H9 (cell line): ENCODE results near the gene SLC25A15. TPM values are rescaled to one million over a fixed set of nuclear protein-coding genes. Genes with fewer than 3 reads are reported as not detected.

Experiments used
- DNase-seq: peaks from one replicate; pipeline ENCODE4 v3.0.0-alpha.2; 2017
- H2AFZ ChIP-seq: one replicate; pipeline ENCODE4 v1.6.1; 2013; ENCODE audit warnings: mild to moderate bottlenecking, low read length, control low read depth, moderate library complexity
- H2AK5ac ChIP-seq: 2 replicates; pipeline ENCODE4 v1.6.1; 2013; ENCODE audit warnings: low read length, control low read depth, mixed read lengths; ENCODE audit not compliant: insufficient read length
- H2BK120ac ChIP-seq: one replicate; pipeline ENCODE4 v1.6.1; 2013; ENCODE audit warnings: low read depth, mild to moderate bottlenecking, low read length, control low read depth, inconsistent platforms; ENCODE audit not compliant: poor library complexity, severe bottlenecking
- H2BK12ac ChIP-seq: 2 replicates; pipeline ENCODE4 v1.6.1; 2013; ENCODE audit warnings: low read length, control low read depth, mixed read lengths, low read depth; ENCODE audit not compliant: insufficient read length
- H2BK15ac ChIP-seq: 2 replicates; pipeline ENCODE4 v1.6.1; 2013; ENCODE audit warnings: low read depth, low read length, control low read depth
- H2BK20ac ChIP-seq: one replicate; pipeline ENCODE4 v1.6.1; 2013; ENCODE audit warnings: low read depth, mild to moderate bottlenecking, low read length, control low read depth, inconsistent platforms; ENCODE audit not compliant: poor library complexity, severe bottlenecking
- H2BK5ac ChIP-seq: 2 replicates; pipeline ENCODE4 v1.6.1; 2013; ENCODE audit warnings: low read length, control low read depth, mixed read lengths; ENCODE audit not compliant: insufficient read length
- H3K14ac ChIP-seq: 2 replicates; pipeline ENCODE4 v1.6.1; 2013; ENCODE audit warnings: low read length, control low read depth; ENCODE audit not compliant: insufficient read depth
- H3K18ac ChIP-seq: 2 replicates; pipeline ENCODE4 v1.6.1; 2013; ENCODE audit warnings: low read depth, mild to moderate bottlenecking, mixed read lengths, low read length, control low read depth; ENCODE audit not compliant: insufficient read length
- H3K23ac ChIP-seq: 2 replicates; pipeline ENCODE4 v1.6.1; 2013; ENCODE audit warnings: low read length, control low read depth, mixed read lengths, low read depth; ENCODE audit not compliant: insufficient read length
- H3K23me2 ChIP-seq: 2 replicates; pipeline ENCODE4 v1.6.1; 2013; ENCODE audit warnings: low read depth, mild to moderate bottlenecking, mixed read lengths, low read length, control low read depth; ENCODE audit not compliant: insufficient read length, poor library complexity, severe bottlenecking
- H3K27ac ChIP-seq: 2 replicates; pipeline ENCODE4 v1.5.1; 2013; ENCODE audit warnings: low read length, control low read depth, mixed read lengths, low read depth; ENCODE audit not compliant: insufficient read length
- H3K27me3 ChIP-seq: 2 replicates; pipeline ENCODE4 v1.6.1; 2013; ENCODE audit warnings: low read length, control low read depth, inconsistent platforms; ENCODE audit not compliant: insufficient read depth
- H3K4ac ChIP-seq: 2 replicates; pipeline ENCODE4 v1.6.1; 2013; ENCODE audit warnings: low read depth, mild to moderate bottlenecking, control low read depth, inconsistent platforms, low read length, moderate library complexity
- H3K4me1 ChIP-seq: 2 replicates; pipeline ENCODE4 v1.6.1; 2013; ENCODE audit warnings: low read length, control low read depth, inconsistent platforms; ENCODE audit not compliant: insufficient read depth
- H3K4me2 ChIP-seq: 2 replicates; pipeline ENCODE4 v1.6.1; 2013; ENCODE audit warnings: low read length, control low read depth, mixed read lengths; ENCODE audit not compliant: insufficient read length, insufficient read depth
- H3K56ac ChIP-seq: 2 replicates; pipeline ENCODE4 v1.6.1; 2013; ENCODE audit warnings: low read depth, mild to moderate bottlenecking, mixed read lengths, low read length, control low read depth; ENCODE audit not compliant: insufficient read length
- H3K79me1 ChIP-seq: 2 replicates; pipeline ENCODE4 v1.6.1; 2013; ENCODE audit warnings: low read depth, mild to moderate bottlenecking, moderate library complexity, low read length, control low read depth, inconsistent platforms; ENCODE audit not compliant: insufficient read depth, poor library complexity, severe bottlenecking
- H3K79me2 ChIP-seq: 2 replicates; pipeline ENCODE4 v1.6.1; 2013; ENCODE audit warnings: low read length, control low read depth, inconsistent platforms; ENCODE audit not compliant: insufficient read depth
- H3K9ac ChIP-seq: 2 replicates; pipeline ENCODE4 v1.6.1; 2013; ENCODE audit warnings: low read length, control low read depth, mixed read lengths; ENCODE audit not compliant: insufficient read length; ENCODE audit errors: extremely low read depth
- H3K9me3 ChIP-seq: one replicate; pipeline ENCODE4 v1.6.1; 2013; ENCODE audit warnings: low read depth, low read length, inconsistent platforms; ENCODE audit not compliant: control insufficient read depth
- H3T11ph ChIP-seq: one replicate; pipeline ENCODE4 v1.6.1; 2013; ENCODE audit warnings: mild to moderate bottlenecking, low read length, control low read depth, inconsistent platforms
- H4K20me1 ChIP-seq: one replicate; pipeline ENCODE4 v1.6.1; 2013; ENCODE audit not compliant: control insufficient read depth, insufficient read length, insufficient read depth
- H4K5ac ChIP-seq: 2 replicates; pipeline ENCODE4 v1.6.1; 2013; ENCODE audit warnings: low read depth, mild to moderate bottlenecking, mixed read lengths, low read length, control low read depth; ENCODE audit not compliant: insufficient read length
- H4K8ac ChIP-seq: replicated peaks from 2 replicates; pipeline ENCODE4 v1.6.1; 2013; ENCODE audit warnings: low read length, control low read depth, mixed read lengths, low read depth; ENCODE audit not compliant: insufficient read length
- H4K91ac ChIP-seq: 2 replicates; pipeline ENCODE4 v1.6.1; 2013; ENCODE audit warnings: low read depth, mild to moderate bottlenecking, moderate library complexity, mixed read lengths, low read length, control low read depth; ENCODE audit not compliant: insufficient read length
- H3K27ac Mint-ChIP-seq, 3 experiments: 2 replicates in 2 of 3; 3 replicates in 1 of 3; pipeline ENCODE4 v1.8.0; 2020 to 2021; ENCODE audit warnings: mixed read lengths in 3 of 3, mild to moderate bottlenecking in 1 of 3, moderate library complexity in 1 of 3
- H3K27me3 Mint-ChIP-seq: 2 replicates; pipeline ENCODE4 v1.8.0; 2021; ENCODE audit warnings: low read depth, mild to moderate bottlenecking, moderate library complexity, mixed read lengths
- H3K36me3 Mint-ChIP-seq, 3 experiments: 2 replicates in 2 of 3; 3 replicates in 1 of 3; pipeline ENCODE4 v1.8.0; 2020 to 2021; ENCODE audit warnings: low read depth in 3 of 3, mixed read lengths in 3 of 3; ENCODE audit not compliant: insufficient read depth in 1 of 3
- H3K4me1 Mint-ChIP-seq, 2 experiments: 2 replicates each; pipeline ENCODE4 v1.8.0; 2020; ENCODE audit warnings: mixed read lengths in 2 of 2
- H3K4me3 Mint-ChIP-seq, 2 experiments: 2 replicates in 1 of 2; 3 replicates in 1 of 2; pipeline ENCODE4 v1.8.0; 2020 to 2021; ENCODE audit warnings: mild to moderate bottlenecking in 2 of 2, mixed read lengths in 2 of 2, moderate library complexity in 1 of 2
- H3K9me3 Mint-ChIP-seq, 2 experiments: 2 replicates in 1 of 2; 3 replicates in 1 of 2; pipeline ENCODE4 v1.8.0; 2020; ENCODE audit warnings: mild to moderate bottlenecking in 2 of 2, mixed read lengths in 2 of 2, moderate library complexity in 1 of 2
- WGBS: extraction: QIAGEN DNeasy Blood & Tissue Kit; methylation state at CpG from one replicate; pipeline ENCODE4 v1.1.7; 2013; ENCODE audit warnings: missing lambda C conversion rate, low lambda C conversion rate, mixed read lengths; ENCODE audit not compliant: insufficient read length; ENCODE audit errors: extremely low coverage; 5-methylcytosine and 5-hydroxymethylcytosine counted together
- total RNA-seq: library from RNA; stranded (reverse); gene quantifications from 2 replicates; pipeline ENCODE4 v1.2.1, GENCODE V29; 2021
- TF ChIP-seq, protein P1 (sequence below): fragments of 200-600 bp; sonication (generic); conservative IDR thresholded peaks from 3 replicates; pipeline ENCODE4 v1.8.0; 2021; ENCODE audit warnings: antibody characterized with exemption, mild to moderate bottlenecking

The SLC25A15 gene
- total RNA-seq, 1 experiment from 2014 or later = 21.1 TPM

DNA sequence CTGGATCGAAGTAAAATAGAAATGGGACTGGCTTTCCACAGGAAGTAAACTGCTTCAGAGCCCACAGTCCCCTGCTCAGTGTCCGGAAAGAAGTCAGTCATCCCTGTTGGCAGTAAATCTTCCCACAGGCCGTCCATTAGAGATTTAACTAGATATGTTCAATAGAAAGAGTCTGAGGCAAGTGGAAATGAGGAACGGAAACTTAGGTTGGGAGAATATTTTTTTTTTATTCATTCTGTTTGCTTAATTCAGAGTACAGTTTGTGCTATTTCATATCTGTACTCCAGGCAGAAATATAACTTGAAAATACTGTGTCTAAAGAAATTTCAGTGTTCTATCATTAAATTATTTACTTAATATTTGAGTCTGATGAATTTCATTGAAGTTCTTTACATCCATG lies 22.7 kb downstream of the SLC25A15 start:
- Histone ChIP-seq H2BK120ac (no peak overlapping the region), H3T11ph (no peak overlapping the region), H3K4ac (no peak overlapping the region), H4K91ac (no peak overlapping the region), H3K27me3 (no peaks in the 10 kb centered on the region), H2BK20ac (no peak overlapping the region), H4K8ac (no peak overlapping the region), H3K79me2 (no peaks in the 10 kb centered on the region), H2AFZ (no peak overlapping the region), H4K5ac (no peak overlapping the region), H2BK12ac (no peak overlapping the region), H4K20me1 (no peaks in the 10 kb centered on the region), H3K4me2 (no peak overlapping the region), H3K27ac (no peak overlapping the region), H3K56ac (no peak overlapping the region), H3K9ac (no peak overlapping the region), H3K14ac (no peak overlapping the region), H2BK5ac (no peak overlapping the region), H3K4me1 (no peaks in the 10 kb centered on the region), H3K18ac (no peak overlapping the region), H3K9me3 (no peaks in the 10 kb centered on the region), H2BK15ac (no peak overlapping the region), H3K79me1 (no peaks in the 10 kb centered on the region), H3K23ac (no peak overlapping the region), H3K23me2 (no peaks in the 10 kb centered on the region), H2AK5ac (no peak overlapping the region)
- TF ChIP-seq, protein P1, sequence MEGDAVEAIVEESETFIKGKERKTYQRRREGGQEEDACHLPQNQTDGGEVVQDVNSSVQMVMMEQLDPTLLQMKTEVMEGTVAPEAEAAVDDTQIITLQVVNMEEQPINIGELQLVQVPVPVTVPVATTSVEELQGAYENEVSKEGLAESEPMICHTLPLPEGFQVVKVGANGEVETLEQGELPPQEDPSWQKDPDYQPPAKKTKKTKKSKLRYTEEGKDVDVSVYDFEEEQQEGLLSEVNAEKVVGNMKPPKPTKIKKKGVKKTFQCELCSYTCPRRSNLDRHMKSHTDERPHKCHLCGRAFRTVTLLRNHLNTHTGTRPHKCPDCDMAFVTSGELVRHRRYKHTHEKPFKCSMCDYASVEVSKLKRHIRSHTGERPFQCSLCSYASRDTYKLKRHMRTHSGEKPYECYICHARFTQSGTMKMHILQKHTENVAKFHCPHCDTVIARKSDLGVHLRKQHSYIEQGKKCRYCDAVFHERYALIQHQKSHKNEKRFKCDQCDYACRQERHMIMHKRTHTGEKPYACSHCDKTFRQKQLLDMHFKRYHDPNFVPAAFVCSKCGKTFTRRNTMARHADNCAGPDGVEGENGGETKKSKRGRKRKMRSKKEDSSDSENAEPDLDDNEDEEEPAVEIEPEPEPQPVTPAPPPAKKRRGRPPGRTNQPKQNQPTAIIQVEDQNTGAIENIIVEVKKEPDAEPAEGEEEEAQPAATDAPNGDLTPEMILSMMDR = no peak
- peaks cover 12 to 26% of the 10 kb centered on the region in 2 experiments for H3K9me3 Mint-ChIP-seq
- WGBS = no CpG with 5 or more reads among the region's 4 CpGs
- no peak overlapping the region for H3K4me3 Mint-ChIP-seq
- H3K36me3 Mint-ChIP-seq = peaks cover 22 to 77% (median 45%) of the 10 kb centered on the region in 3 experiments
- H3K27me3 Mint-ChIP-seq = no peaks in the 10 kb centered on the region; the same call in 1 of the 2 replicates
- no peak for DNase-seq
- H3K27ac Mint-ChIP-seq = no peak overlapping the region
- no peaks in the 10 kb centered on the region for H3K4me1 Mint-ChIP-seq
